Smooth muscle cell (in vitro differentiated cells): ENCODE measurements around the gene STKLD1. TPM values are rescaled to one million over a fixed set of nuclear protein-coding genes. Genes with fewer than 3 reads are reported as not detected.
A peak's percentile ranks its signal among the peaks of the same experiment; 100 is the strongest.

Experiments used
- DNase-seq: peaks from one replicate; lab custom pipeline; 2025; ENCODE audit not compliant: unreplicated experiment; lab: John Stamatoyannopoulos, UW
- H2AFZ ChIP-seq: fragments of 200-600 bp; sonication (generic); 2 replicates; pipeline ENCODE4 v1.6.0; 2016; ENCODE audit warnings: antibody characterized with exemption, low read depth, mild to moderate bottlenecking
- H3F3A ChIP-seq: fragments of 200-600 bp; sonication (generic); 2 replicates; pipeline ENCODE4 v1.6.0; 2017; ENCODE audit warnings: antibody characterized with exemption, low read depth
- H3K27ac ChIP-seq: fragments of 200-600 bp; sonication (generic); 2 replicates; pipeline ENCODE4 v1.5.1; 2016; ENCODE audit warnings: low read depth, mild to moderate bottlenecking
- H3K27me3 ChIP-seq: fragments of 200-600 bp; sonication (generic); 2 replicates; pipeline ENCODE4 v1.6.1; 2016; ENCODE audit warnings: low read depth, mild to moderate bottlenecking
- H3K36me3 ChIP-seq: fragments of 200-600 bp; sonication (generic); 2 replicates; pipeline ENCODE4 v1.5.1; 2016; ENCODE audit warnings: low read depth
- H3K4me1 ChIP-seq: fragments of 200-600 bp; sonication (generic); 2 replicates; pipeline ENCODE4 v1.5.1; 2016; ENCODE audit warnings: low read depth
- H3K4me2 ChIP-seq: fragments of 200-600 bp; sonication (generic); 2 replicates; pipeline ENCODE4 v1.6.0; 2016; ENCODE audit warnings: mild to moderate bottlenecking
- H3K4me3 ChIP-seq: fragments of 200-600 bp; sonication (generic); 2 replicates; pipeline ENCODE4 v1.5.1; 2016; ENCODE audit warnings: mild to moderate bottlenecking
- H3K79me2 ChIP-seq: fragments of 200-600 bp; sonication (generic); 2 replicates; pipeline ENCODE4 v1.6.0; 2016; ENCODE audit warnings: low read depth, mild to moderate bottlenecking
- H3K9ac ChIP-seq: fragments of 200-600 bp; sonication (generic); 2 replicates; pipeline ENCODE4 v1.6.0; 2016; ENCODE audit warnings: low read depth
- H3K9me3 ChIP-seq: fragments of 200-600 bp; sonication (generic); replicated peaks from 2 replicates; pipeline ENCODE4 v1.5.1; 2016; ENCODE audit warnings: low read depth
- H4K20me1 ChIP-seq: fragments of 200-600 bp; sonication (generic); 2 replicates; pipeline ENCODE4 v1.6.0; 2016; ENCODE audit warnings: low read depth
- WGBS: methylation state at CpG from one replicate; pipeline ENCODE4 v1.1.7; 2016; ENCODE audit warnings: low lambda C conversion rate; 5-methylcytosine and 5-hydroxymethylcytosine counted together
- polyA plus RNA-seq: library from polyadenylated mRNA; unstranded; fragments of >200 nt; fragmentation: Nextera tagmentation; extraction: Ambion mirVana; gene quantifications from 2 replicates; pipeline ENCODE4 v1.2.1, GENCODE V29; 2016
- total RNA-seq: library from RNA; depleted of rRNA; stranded (reverse); fragments of >200 nt; gene quantifications from 2 replicates; pipeline ENCODE4 v1.2.3, GENCODE V29; 2014
- TF ChIP-seq, protein P1 (sequence below): fragments of 200-600 bp; sonication (generic); IDR thresholded peaks from 2 replicates; pipeline ENCODE4 v1.5.1; 2017; ENCODE audit warnings: borderline replicate concordance, mild to moderate bottlenecking, antibody characterized with exemption; ENCODE audit not compliant: insufficient read depth, poor library complexity, severe bottlenecking

STKLD1 gene
- total and polyA plus RNA-seq, 2 experiments from 2014 or later, result 0.90 to 2.7 TPM

DNA sequence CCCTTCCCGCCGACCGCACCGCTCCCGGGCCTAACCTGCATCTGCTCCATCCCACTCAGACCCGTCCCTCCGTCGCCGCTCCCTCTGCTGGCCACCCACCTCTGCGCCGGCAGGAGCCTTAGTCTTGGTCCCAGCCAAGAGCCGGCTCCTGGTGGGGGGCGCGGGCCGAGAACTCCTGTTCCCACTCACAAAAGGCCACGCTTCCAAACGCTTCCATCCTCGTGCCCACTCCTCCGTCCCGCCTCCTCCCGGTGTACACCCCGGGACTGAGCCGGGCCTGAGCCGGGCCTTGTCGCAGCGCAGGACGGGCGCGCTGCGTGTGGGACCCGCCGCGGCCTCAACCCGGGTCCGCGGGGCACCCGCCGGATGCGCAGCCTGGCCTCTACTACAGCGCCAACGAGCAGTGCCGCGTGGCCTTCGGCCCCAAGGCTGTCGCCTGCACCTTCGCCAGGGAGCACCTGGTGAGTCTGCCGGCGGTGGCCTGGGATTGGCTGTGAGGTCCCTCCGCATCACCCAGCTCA, 53.5 kb downstream of the STKLD1 start:
- Histone ChIP-seq H2AFZ (no peak overlapping the region), H3K27me3 (peaks cover 11% of the 10 kb centered on the region), H3K4me2 (peak overlapping the region; percentile 57), H3K4me1 (peaks cover 2% of the 10 kb centered on the region), H3K79me2 (no peaks in the 10 kb centered on the region), H3F3A (no peaks in the 10 kb centered on the region), H3K9ac (no peak overlapping the region), H3K27ac (no peak overlapping the region), H3K9me3 (no peaks in the 10 kb centered on the region), H4K20me1 (no peaks in the 10 kb centered on the region), H3K4me3 (peak overlapping the region; percentile 16), H3K36me3 (no peaks in the 10 kb centered on the region)
- DNase-seq, result peak; percentile 8
- 16% methylated on average over 49 of the region's 49 CpGs for WGBS
- TF ChIP-seq, protein P1, sequence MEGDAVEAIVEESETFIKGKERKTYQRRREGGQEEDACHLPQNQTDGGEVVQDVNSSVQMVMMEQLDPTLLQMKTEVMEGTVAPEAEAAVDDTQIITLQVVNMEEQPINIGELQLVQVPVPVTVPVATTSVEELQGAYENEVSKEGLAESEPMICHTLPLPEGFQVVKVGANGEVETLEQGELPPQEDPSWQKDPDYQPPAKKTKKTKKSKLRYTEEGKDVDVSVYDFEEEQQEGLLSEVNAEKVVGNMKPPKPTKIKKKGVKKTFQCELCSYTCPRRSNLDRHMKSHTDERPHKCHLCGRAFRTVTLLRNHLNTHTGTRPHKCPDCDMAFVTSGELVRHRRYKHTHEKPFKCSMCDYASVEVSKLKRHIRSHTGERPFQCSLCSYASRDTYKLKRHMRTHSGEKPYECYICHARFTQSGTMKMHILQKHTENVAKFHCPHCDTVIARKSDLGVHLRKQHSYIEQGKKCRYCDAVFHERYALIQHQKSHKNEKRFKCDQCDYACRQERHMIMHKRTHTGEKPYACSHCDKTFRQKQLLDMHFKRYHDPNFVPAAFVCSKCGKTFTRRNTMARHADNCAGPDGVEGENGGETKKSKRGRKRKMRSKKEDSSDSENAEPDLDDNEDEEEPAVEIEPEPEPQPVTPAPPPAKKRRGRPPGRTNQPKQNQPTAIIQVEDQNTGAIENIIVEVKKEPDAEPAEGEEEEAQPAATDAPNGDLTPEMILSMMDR, result peak; percentile 39

DNA sequence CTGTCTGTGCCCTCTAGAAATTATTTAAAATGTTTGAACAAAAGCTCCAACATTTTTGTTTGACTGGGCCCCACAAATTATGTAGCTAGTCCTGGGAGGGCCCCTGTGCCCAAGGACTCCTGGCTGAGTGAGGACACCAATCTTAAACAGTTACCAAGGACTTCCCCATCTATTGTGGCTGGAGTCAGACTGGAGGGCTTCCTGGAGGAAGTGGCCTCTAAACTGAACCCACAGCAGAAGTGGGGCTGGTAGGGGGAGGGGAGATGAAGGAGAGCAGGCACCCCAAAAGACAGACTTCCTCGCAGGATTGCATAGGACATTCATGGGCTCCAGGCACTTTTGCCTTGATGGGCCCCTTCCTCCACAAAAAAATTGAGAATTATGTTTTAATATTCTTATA, 54.1 kb downstream of the STKLD1 start:
- H3K79me2 ChIP-seq, result no peaks in the 10 kb centered on the region
- no peak overlapping the region for H3K4me3 ChIP-seq
- TF ChIP-seq, protein P1, result no peak
- H3K9me3 ChIP-seq, result no peaks in the 10 kb centered on the region
- peaks cover 11% of the 10 kb centered on the region for H3K27me3 ChIP-seq
- H2AFZ ChIP-seq, result no peak overlapping the region
- 100% methylated on average over 1 of the region's 1 CpG for WGBS
- no peaks in the 10 kb centered on the region for H4K20me1 ChIP-seq
- DNase-seq, result no peak
- H3K4me2 ChIP-seq, result no peak overlapping the region
- peaks cover 2% of the 10 kb centered on the region for H3K4me1 ChIP-seq
- H3F3A ChIP-seq, result no peaks in the 10 kb centered on the region
- no peak overlapping the region for H3K27ac ChIP-seq
- no peak overlapping the region for H3K9ac ChIP-seq
- H3K36me3 ChIP-seq, result no peaks in the 10 kb centered on the region

DNA sequence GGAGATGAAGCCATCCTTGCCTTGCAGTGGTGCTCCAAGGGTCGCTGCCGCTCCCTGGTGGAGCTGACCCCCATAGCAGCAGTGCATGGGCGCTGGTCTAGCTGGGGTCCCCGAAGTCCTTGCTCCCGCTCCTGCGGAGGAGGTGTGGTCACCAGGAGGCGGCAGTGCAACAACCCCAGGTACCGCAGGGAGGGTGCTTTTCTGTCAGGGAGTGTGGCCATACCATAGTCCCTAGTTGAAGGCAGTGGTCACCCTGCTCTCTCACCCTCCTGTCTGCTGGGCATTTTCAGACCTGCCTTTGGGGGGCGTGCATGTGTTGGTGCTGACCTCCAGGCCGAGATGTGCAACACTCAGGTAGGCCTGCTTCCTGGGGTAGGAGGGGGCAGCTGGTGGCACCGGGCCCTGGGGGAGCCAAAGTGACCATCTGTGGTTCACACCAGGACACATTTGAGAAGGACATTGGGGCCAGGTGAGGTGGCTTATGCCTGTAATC, 57.2 kb downstream of the STKLD1 start:
- no peaks in the 10 kb centered on the region for H4K20me1 ChIP-seq
- no peak overlapping the region for H3K9ac ChIP-seq
- no peak overlapping the region for H3K4me2 ChIP-seq
- H3K27me3 ChIP-seq, result no peaks in the 10 kb centered on the region
- WGBS, result 86% methylated on average over 10 of the region's 11 CpGs
- H3F3A ChIP-seq, result no peaks in the 10 kb centered on the region
- no peaks in the 10 kb centered on the region for H3K36me3 ChIP-seq
- no peaks in the 10 kb centered on the region for H3K4me1 ChIP-seq
- H3K27ac ChIP-seq, result no peak overlapping the region
- no peak for DNase-seq
- H3K4me3 ChIP-seq, result no peak overlapping the region
- TF ChIP-seq, protein P1, result no peak
- H2AFZ ChIP-seq, result no peak overlapping the region
- no peaks in the 10 kb centered on the region for H3K79me2 ChIP-seq
- no peaks in the 10 kb centered on the region for H3K9me3 ChIP-seq

DNA sequence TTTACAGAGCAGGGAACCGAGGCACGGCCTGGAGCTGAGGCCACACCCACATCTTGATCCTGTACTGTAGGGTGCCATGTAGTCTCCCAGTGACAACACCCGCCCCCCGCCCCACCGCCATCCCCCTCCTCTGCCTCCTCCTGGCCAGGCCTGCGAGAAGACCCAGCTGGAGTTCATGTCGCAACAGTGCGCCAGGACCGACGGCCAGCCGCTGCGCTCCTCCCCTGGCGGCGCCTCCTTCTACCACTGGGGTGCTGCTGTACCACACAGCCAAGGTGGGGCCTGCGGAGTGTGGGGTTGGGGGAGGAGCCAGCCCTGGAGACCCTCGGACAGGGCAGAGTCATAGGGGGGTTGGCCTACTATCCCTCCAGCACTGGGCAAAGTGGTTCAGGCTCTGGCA, 60.5 kb downstream of the STKLD1 start:
- Histone ChIP-seq H3K27me3 (no peaks in the 10 kb centered on the region), H3K36me3 (no peaks in the 10 kb centered on the region), H2AFZ (no peak overlapping the region), H3K27ac (no peak overlapping the region), H3K79me2 (no peaks in the 10 kb centered on the region), H3K9me3 (no peaks in the 10 kb centered on the region), H3F3A (no peaks in the 10 kb centered on the region), H4K20me1 (no peaks in the 10 kb centered on the region), H3K4me2 (no peak overlapping the region), H3K4me1 (no peaks in the 10 kb centered on the region), H3K4me3 (no peak overlapping the region), H3K9ac (no peak overlapping the region)
- WGBS, result 97% methylated on average over 10 of the region's 16 CpGs
- TF ChIP-seq, protein P1, result no peak
- DNase-seq, result no peak
